ENCODE results near the gene CERKL.

DNA sequence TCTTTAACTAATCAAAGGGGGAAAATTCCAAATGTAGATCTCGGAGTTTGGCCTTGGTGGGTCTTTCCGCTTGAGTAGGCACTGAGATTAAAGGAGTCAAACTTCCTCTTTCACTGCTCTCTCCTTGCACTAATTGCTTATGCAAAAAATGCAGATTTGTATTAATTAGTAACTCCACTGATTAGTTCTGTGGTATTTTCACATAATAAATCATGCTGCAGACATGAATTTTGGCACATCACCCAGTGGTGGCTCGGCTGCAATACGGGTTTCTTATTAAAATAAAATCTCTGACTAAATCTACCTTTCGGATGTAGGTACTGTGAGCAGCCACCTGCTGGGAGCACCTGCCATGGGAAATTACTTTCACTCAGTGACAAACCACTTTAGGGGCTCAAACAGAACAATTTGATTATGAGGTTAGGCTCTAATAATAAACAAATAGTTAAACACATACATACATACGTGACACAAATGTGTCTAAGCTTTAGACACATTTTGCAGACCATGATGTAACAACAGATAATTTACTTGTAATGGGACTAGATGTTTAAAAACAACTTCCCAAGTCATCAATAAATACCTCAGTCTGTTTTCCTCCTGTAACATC is 29.8 kb upstream of the CERKL start:
- TF ChIP-seq, protein P1, sequence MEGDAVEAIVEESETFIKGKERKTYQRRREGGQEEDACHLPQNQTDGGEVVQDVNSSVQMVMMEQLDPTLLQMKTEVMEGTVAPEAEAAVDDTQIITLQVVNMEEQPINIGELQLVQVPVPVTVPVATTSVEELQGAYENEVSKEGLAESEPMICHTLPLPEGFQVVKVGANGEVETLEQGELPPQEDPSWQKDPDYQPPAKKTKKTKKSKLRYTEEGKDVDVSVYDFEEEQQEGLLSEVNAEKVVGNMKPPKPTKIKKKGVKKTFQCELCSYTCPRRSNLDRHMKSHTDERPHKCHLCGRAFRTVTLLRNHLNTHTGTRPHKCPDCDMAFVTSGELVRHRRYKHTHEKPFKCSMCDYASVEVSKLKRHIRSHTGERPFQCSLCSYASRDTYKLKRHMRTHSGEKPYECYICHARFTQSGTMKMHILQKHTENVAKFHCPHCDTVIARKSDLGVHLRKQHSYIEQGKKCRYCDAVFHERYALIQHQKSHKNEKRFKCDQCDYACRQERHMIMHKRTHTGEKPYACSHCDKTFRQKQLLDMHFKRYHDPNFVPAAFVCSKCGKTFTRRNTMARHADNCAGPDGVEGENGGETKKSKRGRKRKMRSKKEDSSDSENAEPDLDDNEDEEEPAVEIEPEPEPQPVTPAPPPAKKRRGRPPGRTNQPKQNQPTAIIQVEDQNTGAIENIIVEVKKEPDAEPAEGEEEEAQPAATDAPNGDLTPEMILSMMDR (IDR thresholded peaks at IDR 0.05): no peak
- TF ChIP-seq EP300 (IDR thresholded peaks at IDR 0.05): no peak
- no peak for TF ChIP-seq POLR2A (IDR thresholded peaks at IDR 0.05)
